ENCODE data around the gene AMBRA1.

AMBRA1 gene

GRCh38 chr11:46499821-46500220 lies 94.0 kb downstream of the AMBRA1 start:
- DNase-seq (ENCODE audit: low read depth) = no peak
- TF ChIP-seq CTCF (IDR thresholded peaks at IDR 0.05; ENCODE audit: low read length, missing control alignments) = no peak
- no peak overlapping the region for H3K4me3 ChIP-seq (replicated peaks; ENCODE audit: low read depth, low read length)

GRCh38 chr11:46498968-46499367 lies 94.9 kb downstream of the AMBRA1 start:
- H3K4me3 ChIP-seq (replicated peaks; ENCODE audit: low read depth, low read length) = no peak overlapping the region
- no peak for DNase-seq (ENCODE audit: low read depth)
- TF ChIP-seq CTCF (IDR thresholded peaks at IDR 0.05; ENCODE audit: low read length, missing control alignments) = no peak

GRCh38 chr11:46498179-46498578 lies 95.6 kb downstream of the AMBRA1 start:
- no peak for TF ChIP-seq CTCF (IDR thresholded peaks at IDR 0.05; ENCODE audit: low read length, missing control alignments)
- no peak for DNase-seq (ENCODE audit: low read depth)
- no peak overlapping the region for H3K4me3 ChIP-seq (replicated peaks; ENCODE audit: low read depth, low read length)

GRCh38 chr11:46497498-46497897 lies 96.3 kb downstream of the AMBRA1 start:
- TF ChIP-seq CTCF (IDR thresholded peaks at IDR 0.05; ENCODE audit: low read length, missing control alignments) = no peak
- no peak for DNase-seq (ENCODE audit: low read depth)
- no peak overlapping the region for H3K4me3 ChIP-seq (replicated peaks; ENCODE audit: low read depth, low read length)

GRCh38 chr11:46493791-46494190 lies 100.0 kb downstream of the AMBRA1 start:
- no peak overlapping the region for H3K4me3 ChIP-seq (replicated peaks; ENCODE audit: low read depth, low read length)
- TF ChIP-seq CTCF (IDR thresholded peaks at IDR 0.05; ENCODE audit: low read length, missing control alignments) = no peak
- no peak for DNase-seq (ENCODE audit: low read depth)

GRCh38 chr11:46492532-46492931 lies 101.3 kb downstream of the AMBRA1 start:
- H3K4me3 ChIP-seq (replicated peaks; ENCODE audit: low read depth, low read length) = no peak overlapping the region
- no peak for DNase-seq (ENCODE audit: low read depth)
- TF ChIP-seq CTCF (IDR thresholded peaks at IDR 0.05; ENCODE audit: low read length, missing control alignments) = no peak

- DNase-seq (ENCODE audit: low read depth) = no peak
- TF ChIP-seq CTCF (IDR thresholded peaks at IDR 0.05; ENCODE audit: low read length, missing control alignments) = no peak
- H3K4me3 ChIP-seq (replicated peaks; ENCODE audit: low read depth, low read length) = no peak overlapping the region
Observed at GRCh38 chr11:46491661-46492330, 102.0 kb downstream of the AMBRA1 start.

Measured in fibroblast of pulmonary artery (primary cell).